Testis (tissue), 3 donors: ENCODE results near the gene SH3RF2. TPM values are rescaled to one million over a fixed set of nuclear protein-coding genes. Genes with fewer than 3 reads are reported as not detected.

Experiments used
- DNase-seq: peaks from one replicate; pipeline ENCODE4 v3.0.0-alpha.2; 2019
- H3K27ac ChIP-seq, 2 donors: fragments of 200-600 bp; sonication (generic); one replicate each; pipeline ENCODE4 v1.5.1; 2019
- H3K27me3 ChIP-seq: fragments of 200-600 bp; sonication (generic); one replicate; pipeline ENCODE4 v1.5.1; 2019
- H3K36me3 ChIP-seq: fragments of 200-600 bp; sonication (generic); one replicate; pipeline ENCODE4 v1.5.1; 2017; ENCODE audit warnings: low read depth; ENCODE audit errors: missing control alignments
- H3K4me1 ChIP-seq: fragments of 200-600 bp; sonication (generic); one replicate; pipeline ENCODE4 v1.5.1; 2019
- H3K4me3 ChIP-seq, 2 donors: fragments of 200-600 bp; sonication (generic); one replicate each; pipeline ENCODE4 v1.5.1; 2017 to 2019
- H3K9me3 ChIP-seq: fragments of 200-600 bp; sonication (generic); one replicate; pipeline ENCODE4 v1.5.1; 2017
- CTCF ChIP-seq, 3 experiments: fragments of 450-650 bp in 2 of 3; fragments of 200-600 bp in 1 of 3; sonication (generic) in 1 of 3; IDR thresholded peaks; one replicate each; pipeline ENCODE4 v1.5.1; 2016 to 2019; ENCODE audit warnings: antibody characterized with exemption in 3 of 3, mild to moderate bottlenecking in 2 of 3, moderate library complexity in 1 of 3
- POLR2A ChIP-seq: fragments of 450-650 bp; IDR thresholded peaks from one replicate; pipeline ENCODE4 v1.6.1; 2017; ENCODE audit warnings: antibody characterized with exemption, mild to moderate bottlenecking, moderate library complexity
- WGBS, 2 donors: methylation state at CpG; one replicate each; pipeline ENCODE4 v1.1.5; 2018; 5-methylcytosine and 5-hydroxymethylcytosine counted together
- intact Hi-C: fragments of 100-400 bp; cut with DNase I; formaldehyde crosslinking; loops from one replicate; pipeline ENCODE4 v1.15.1; 2023; ENCODE audit warnings: low total_unique reads
- polyA plus RNA-seq: library from polyadenylated mRNA; stranded (reverse); fragments of 350-450 nt; fragmentation: Illumina TruSeq; extraction: RNeasy Lipid Tissue Mini Kit (QIAGEN cat#74804); gene quantifications from one replicate; pipeline ENCODE4 v1.2.3, GENCODE V29; 2014; ENCODE audit warnings: low read depth, low replicate concordance; ENCODE audit not compliant: insufficient read depth
- total RNA-seq, 2 donors: library from RNA; depleted of rRNA; stranded (reverse); fragments of >200 nt; gene quantifications; one replicate each; pipeline ENCODE4 v1.2.3, GENCODE V29; 2016

SH3RF2 gene
- total and polyA plus RNA-seq, 3 donors from 2014 or later = 127 to 416 (median 378) TPM

GRCh38 chr5:145978708-145979107 is 42.3 kb downstream of the SH3RF2 start:
- Histone ChIP-seq H3K36me3 (no peaks in the 10 kb centered on the region), H3K27ac (no peak overlapping the region), H3K4me1 (peaks cover 16% of the 10 kb centered on the region), H3K4me3 (no peak overlapping the region), H3K27me3 (no peaks in the 10 kb centered on the region), H3K9me3 (no peaks in the 10 kb centered on the region)
- 57 to 79% methylated on average over 1 of the region's 1 CpG for WGBS, 2 donors
- no peak for TF ChIP-seq CTCF (IDR thresholded peaks at IDR 0.05)
- no peak for TF ChIP-seq POLR2A
- intact Hi-C loops = no loop called here
- no peak for DNase-seq

GRCh38 chr5:145979270-145980223 is 43.2 kb downstream of the SH3RF2 start:
- H3K27me3 ChIP-seq = no peaks in the 10 kb centered on the region
- DNase-seq = no peak
- no peaks in the 10 kb centered on the region for H3K36me3 ChIP-seq
- no peak overlapping the region for H3K27ac ChIP-seq
- TF ChIP-seq POLR2A (no peak), CTCF (IDR thresholded peaks at IDR 0.05) (no peak)
- WGBS, 2 donors = 60 to 63% methylated on average over 7 of the region's 7 CpGs
- intact Hi-C loops = no loop called here
- H3K4me1 ChIP-seq = peaks cover 16% of the 10 kb centered on the region
- H3K4me3 ChIP-seq = no peak overlapping the region
- H3K9me3 ChIP-seq = no peaks in the 10 kb centered on the region

- Histone ChIP-seq H3K27me3 (no peaks in the 10 kb centered on the region), H3K36me3 (no peaks in the 10 kb centered on the region), H3K9me3 (no peaks in the 10 kb centered on the region), H3K4me1 (peaks cover 16% of the 10 kb centered on the region), H3K4me3 (no peak overlapping the region), H3K27ac (no peak overlapping the region)
- intact Hi-C loops = no loop called here
- 91 to 94% methylated on average over 1 of the region's 1 CpG for WGBS, 2 donors
- TF ChIP-seq POLR2A = no peak
- no peak for TF ChIP-seq CTCF (IDR thresholded peaks at IDR 0.05)
- DNase-seq = no peak
Observed at GRCh38 chr5:145980259-145980658, 43.9 kb downstream of the SH3RF2 start.

- no peak for TF ChIP-seq CTCF (IDR thresholded peaks at IDR 0.05)
- no peak for TF ChIP-seq POLR2A
- no peaks in the 10 kb centered on the region for H3K36me3 ChIP-seq
- WGBS, 2 donors = 93 to 95% methylated on average over 2 of the region's 2 CpGs
Observed at GRCh38 chr5:145980718-145981117, 44.3 kb downstream of the SH3RF2 start.

More at GRCh38 chr5:145980718-145981117, 44.3 kb downstream of the SH3RF2 start:
- Histone ChIP-seq H3K9me3 (no peaks in the 10 kb centered on the region), H3K4me1 (peaks cover 12% of the 10 kb centered on the region), H3K27me3 (no peaks in the 10 kb centered on the region), H3K4me3 (no peak overlapping the region), H3K27ac (no peak overlapping the region)
- intact Hi-C loops = no loop called here
- no peak for DNase-seq
